H1 (cell line): ENCODE data around the gene TNIP1. TPM values are rescaled to one million over a fixed set of nuclear protein-coding genes. Genes with fewer than 3 reads are reported as not detected.

Source experiments
- ATF2 ChIP-seq: IDR thresholded peaks from 2 replicates; pipeline ENCODE4 v1.6.1; 2012; ENCODE audit warnings: low read length, inconsistent platforms
- BACH1 ChIP-seq: IDR thresholded peaks from 2 replicates; pipeline ENCODE4 v1.6.1; 2012; ENCODE audit warnings: low read length, improper control_type of control experiment
- CHD1 ChIP-seq: IDR thresholded peaks from 2 replicates; pipeline ENCODE4 v1.6.1; 2012; ENCODE audit warnings: low read depth, low read length, improper control_type of control experiment
- EP300 ChIP-seq, 2 experiments: IDR thresholded peaks; 1 replicate in 1 of 2; 2 replicates in 1 of 2; pipeline ENCODE4 v1.6.1; 2011 to 2012; ENCODE audit warnings: low read depth in 2 of 2, low read length in 2 of 2, mild to moderate bottlenecking in 2 of 2, borderline replicate concordance in 1 of 2, inconsistent platforms in 1 of 2, moderate library complexity in 1 of 2
- NRF1 ChIP-seq: IDR thresholded peaks from 2 replicates; pipeline ENCODE4 v1.6.1; 2011; ENCODE audit warnings: mild to moderate bottlenecking, low read depth, low read length, improper control_type of control experiment
- RFX5 ChIP-seq: IDR thresholded peaks from 2 replicates; pipeline ENCODE4 v1.6.1; 2011; ENCODE audit warnings: low read depth, low read length, improper control_type of control experiment, borderline replicate concordance
- RXRA ChIP-seq: IDR thresholded peaks from 2 replicates; pipeline ENCODE4 v1.6.1; 2011; ENCODE audit warnings: low read depth, mild to moderate bottlenecking, low read length, moderate library complexity; ENCODE audit not compliant: insufficient read depth
- SP1 ChIP-seq: IDR thresholded peaks from 2 replicates; pipeline ENCODE4 v1.6.1; 2011; ENCODE audit warnings: low read depth, low read length
- polyA plus RNA-seq, 7 experiments: library from polyadenylated mRNA; depleted of rRNA in 3 of 7; stranded (reverse) in 5 of 7; unstranded in 2 of 7; fragments of >200 nt in 5 of 7; fragments of 200-250 nt in 2 of 7; gene quantifications; 1 replicate in 5 of 7; 2 replicates in 1 of 7; 4 replicates in 1 of 7; pipeline versions ENCODE4 v1.2.1 to v1.2.3, GENCODE V29; 2011 to 2013; ENCODE audit warnings: missing spikeins in 2 of 7, mixed read lengths in 2 of 7
- total RNA-seq: library from RNA; stranded (reverse); fragmentation: NEBNext Ultra II Directional; extraction: Animal tissue kit (Norgen Biotek cat#: 25700); gene quantifications from 2 replicates; pipeline ENCODE4 v1.2.1, GENCODE V29; 2021

Gene TNIP1
- total and polyA plus RNA-seq, 2 of the 8 experiments (the other 6 are each of a cell fraction or from before 2014, with no cell fraction given): 14.2 to 31.9 TPM

GRCh38 chr5:151022511-151023018, 58.3 kb downstream of the TNIP1 start (continued):
- TF ChIP-seq RXRA (no peak), BACH1 (no peak), ATF2 (no peak), CHD1 (no peak), SP1 (no peak), RFX5 (no peak), NRF1 (no peak), EP300 (IDR thresholded peaks at IDR 0.05; ENCODE audit: borderline replicate concordance in 1 of 2, low read depth in 2 of 2, low read length in 2 of 2) (no peak)
